Jurkat, Clone E6-1 (cell line): ENCODE measurements around the gene TRIP10.
"Not testable (repeated sequence)": the region's sequence is repeated elsewhere in the genome, so short reads cannot be mapped to it uniquely, and the experiment has no call there.

Experiments used
- DNase-seq: peaks from one replicate; pipeline ENCODE4 v3.0.0-alpha.2; 2011; ENCODE audit warnings: low read depth, low spot score
- H3K4me3 ChIP-seq: 2 replicates; pipeline ENCODE4 v1.5.1; 2011; ENCODE audit warnings: mild to moderate bottlenecking, low read length, control low read depth, moderate library complexity

Gene TRIP10

DNA sequence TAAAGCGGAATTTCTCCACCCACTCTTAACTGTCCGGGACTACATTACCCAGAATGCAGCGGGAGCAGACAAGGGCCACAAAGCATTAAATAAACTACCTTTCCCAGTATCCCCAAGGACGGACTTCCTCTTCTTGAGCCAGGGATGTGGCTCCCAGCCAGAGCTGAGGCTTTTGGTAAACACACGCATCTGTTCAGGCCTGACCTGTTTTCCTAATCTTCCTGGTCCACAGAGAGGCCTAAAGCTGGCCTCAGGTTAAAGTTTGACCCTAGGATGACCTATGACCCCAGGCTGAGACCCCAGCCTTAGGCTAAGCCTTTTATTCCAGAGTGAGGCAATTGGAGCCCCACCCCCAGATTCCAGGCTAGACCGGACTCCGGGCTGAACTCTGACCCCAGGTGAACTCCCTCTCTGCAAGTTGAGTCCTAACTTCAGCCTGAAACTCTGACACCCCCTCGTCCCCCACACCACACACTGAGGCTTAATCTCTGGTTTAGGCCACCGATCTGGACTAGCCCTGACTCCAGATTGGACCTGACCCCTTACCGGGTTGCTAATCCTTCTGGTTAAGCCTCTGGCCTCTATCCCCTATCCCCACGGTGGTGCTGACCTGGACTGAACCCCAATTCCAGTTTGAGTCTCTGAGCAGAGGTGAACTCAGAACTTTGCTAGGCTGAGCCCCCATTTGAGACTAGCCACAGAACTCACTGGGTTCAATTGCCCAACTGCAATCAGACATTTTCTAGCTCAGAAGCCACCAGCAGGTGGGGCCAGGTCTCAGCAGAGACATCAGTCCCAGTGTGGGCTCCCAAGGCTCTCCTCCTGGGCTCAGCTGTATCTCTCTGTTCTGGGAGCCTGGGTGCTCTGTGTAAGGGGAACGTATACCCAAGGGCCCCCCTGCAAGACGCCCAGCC lies 1.4 kb upstream of the TRIP10 start:
- H3K4me3 ChIP-seq: peak overlapping the region; percentile 50
- peak; percentile 86 for DNase-seq

DNA sequence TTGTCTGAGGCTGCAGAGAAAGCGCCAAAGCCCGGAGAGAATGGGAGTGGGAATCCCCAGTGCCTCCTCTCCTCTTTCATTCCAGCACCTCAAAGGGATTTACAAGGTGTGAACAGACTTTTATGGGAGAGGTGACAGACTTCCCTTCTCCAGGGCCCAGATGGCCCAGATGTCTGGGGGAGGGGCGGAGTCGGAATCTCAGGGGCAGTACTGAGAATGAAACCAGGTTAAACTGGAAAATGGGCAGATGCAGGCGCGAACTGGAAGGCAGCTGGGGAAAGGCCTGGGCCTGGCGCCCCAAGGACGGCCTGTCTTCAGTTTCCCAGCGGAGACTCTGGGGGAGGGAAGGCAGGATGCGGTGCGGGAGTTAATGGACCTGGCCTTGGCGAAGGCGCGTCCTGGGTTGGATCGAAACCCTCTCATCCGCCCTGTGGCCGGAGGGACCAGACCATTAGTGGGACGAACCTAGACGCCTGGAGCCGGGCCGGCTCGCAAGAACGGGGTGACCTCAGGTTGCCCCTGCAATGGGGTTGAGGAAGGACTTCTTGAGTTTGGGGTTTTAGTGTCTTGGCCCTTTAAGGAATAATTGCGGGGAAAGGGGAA lies 592 bp upstream of the TRIP10 start:
- H3K4me3 ChIP-seq: peak overlapping the region; percentile 46
- no peak for DNase-seq

DNA sequence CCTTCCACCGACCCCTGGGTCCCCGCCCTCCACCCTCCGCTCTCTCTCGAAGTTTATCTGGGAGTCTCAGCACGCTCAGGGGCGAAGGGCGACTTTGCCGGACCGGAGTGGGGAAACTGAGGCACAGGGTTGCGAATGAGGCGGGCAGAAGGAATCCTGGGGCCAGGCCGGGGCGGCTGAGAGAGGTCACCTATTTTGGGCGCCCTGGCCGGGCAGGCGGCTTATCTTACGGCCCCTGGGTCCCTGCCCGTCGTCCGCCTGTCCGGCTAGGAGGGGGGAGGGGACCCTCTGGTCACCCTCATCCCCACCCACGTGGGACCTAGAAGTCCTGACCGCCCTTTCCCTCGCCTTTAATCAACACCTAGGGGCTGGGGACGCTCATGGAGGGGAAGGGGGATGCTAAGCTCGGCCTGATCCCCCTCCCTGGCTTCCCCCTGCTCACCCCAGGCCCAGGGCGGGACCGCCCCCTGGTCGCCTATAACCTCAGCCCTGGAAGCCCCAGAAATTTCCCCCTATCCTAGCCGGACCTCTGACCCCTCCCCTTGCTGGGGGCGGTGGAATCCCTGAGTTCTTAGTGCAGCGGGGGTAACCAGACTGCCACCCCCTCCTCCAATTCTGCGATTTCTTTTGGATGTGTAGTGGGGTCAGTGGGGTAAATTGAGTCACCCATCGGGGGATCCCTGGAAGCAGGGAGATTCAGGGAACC lies 556 bp downstream of the TRIP10 start:
- H3K4me3 ChIP-seq: peak overlapping the region; percentile 59
- DNase-seq: no peak

DNA sequence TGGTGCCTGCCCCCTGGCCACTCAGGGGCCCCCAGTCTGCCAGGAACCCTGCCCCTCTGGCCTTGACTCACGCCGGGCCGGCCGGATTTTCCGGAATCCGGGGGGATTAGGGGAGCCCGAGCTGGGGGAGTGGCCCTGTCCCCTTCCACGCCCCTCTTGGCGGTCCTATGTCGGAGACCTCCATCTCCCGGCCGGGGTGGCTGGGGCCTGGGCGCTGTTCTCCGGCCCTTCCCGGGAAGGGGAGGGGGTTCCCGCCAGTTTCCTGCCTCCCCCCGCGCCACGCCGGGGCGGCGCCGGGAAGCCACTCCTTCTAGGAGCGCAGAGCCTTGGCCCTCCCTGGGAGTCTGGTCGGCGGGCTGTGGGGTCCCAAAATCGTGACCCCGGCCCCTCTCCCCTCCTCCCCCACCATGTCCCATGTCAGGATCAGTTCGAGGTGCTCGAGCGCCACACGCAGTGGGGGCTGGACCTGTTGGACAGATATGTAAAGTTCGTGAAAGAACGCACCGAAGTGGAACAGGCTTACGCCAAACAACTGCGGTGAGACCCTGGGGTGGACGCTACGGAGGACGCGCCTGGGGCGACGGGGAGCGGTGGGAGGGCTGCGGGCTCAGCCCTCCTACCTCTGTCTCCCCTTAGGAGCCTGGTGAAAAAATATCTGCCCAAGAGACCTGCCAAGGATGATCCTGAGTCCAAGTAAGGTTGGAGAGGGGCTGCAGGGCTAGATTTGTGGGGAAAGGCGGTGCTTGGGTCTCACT lies 1.3 kb downstream of the TRIP10 start:
- DNase-seq: no peak
- H3K4me3 ChIP-seq: no peak overlapping the region

DNA sequence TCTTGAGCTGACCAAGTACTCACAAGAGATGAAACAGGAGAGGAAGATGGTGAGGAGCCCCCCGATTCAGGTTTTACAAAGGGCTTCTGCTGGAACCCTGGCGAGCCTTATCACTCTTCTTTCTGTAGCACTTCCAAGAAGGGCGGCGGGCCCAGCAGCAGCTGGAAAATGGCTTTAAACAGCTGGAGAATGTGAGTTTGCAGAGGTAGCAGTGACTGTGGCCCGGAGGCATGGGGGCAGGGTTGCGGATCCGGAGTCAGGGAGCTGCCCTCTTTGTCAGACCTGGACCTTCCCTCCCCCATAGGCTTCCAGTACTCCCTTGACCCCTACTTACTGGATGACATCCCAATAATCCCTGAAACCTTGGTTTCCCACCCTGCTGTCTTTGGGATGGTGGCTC lies 3.6 kb downstream of the TRIP10 start:
- no peak for DNase-seq
- no peak overlapping the region for H3K4me3 ChIP-seq

DNA sequence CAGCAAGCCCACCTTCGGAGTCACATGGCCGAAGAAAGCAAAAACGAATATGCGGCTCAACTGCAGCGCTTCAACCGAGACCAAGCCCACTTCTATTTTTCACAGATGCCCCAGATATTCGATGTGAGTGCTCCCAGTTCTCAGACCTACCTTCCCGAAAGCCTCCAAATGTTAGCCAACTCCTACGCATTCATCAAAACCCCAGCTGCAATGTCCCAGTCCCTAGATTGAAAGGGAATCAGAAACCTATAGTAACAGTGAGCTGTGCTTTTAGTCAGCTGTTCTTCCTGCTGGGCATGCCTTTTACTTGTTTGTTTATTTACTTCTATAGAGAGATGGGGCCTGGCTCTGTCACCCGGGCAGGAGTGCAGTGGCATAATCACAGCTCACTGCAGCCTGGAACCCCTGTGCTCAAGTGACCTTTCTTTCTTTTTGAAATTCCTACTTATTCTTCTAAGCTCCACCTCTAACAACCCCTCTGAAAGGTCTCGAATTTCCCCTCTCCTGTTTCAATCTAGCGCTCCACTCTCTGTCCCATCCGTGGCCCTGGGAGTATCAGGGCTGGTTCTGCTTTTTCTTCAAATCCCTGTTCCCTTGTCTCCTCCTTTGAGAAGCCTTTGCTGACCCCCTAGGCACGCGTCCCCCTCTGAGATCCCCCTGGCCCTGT lies 4.4 kb downstream of the TRIP10 start:
- DNase-seq: no peak
- no peak overlapping the region for H3K4me3 ChIP-seq

DNA sequence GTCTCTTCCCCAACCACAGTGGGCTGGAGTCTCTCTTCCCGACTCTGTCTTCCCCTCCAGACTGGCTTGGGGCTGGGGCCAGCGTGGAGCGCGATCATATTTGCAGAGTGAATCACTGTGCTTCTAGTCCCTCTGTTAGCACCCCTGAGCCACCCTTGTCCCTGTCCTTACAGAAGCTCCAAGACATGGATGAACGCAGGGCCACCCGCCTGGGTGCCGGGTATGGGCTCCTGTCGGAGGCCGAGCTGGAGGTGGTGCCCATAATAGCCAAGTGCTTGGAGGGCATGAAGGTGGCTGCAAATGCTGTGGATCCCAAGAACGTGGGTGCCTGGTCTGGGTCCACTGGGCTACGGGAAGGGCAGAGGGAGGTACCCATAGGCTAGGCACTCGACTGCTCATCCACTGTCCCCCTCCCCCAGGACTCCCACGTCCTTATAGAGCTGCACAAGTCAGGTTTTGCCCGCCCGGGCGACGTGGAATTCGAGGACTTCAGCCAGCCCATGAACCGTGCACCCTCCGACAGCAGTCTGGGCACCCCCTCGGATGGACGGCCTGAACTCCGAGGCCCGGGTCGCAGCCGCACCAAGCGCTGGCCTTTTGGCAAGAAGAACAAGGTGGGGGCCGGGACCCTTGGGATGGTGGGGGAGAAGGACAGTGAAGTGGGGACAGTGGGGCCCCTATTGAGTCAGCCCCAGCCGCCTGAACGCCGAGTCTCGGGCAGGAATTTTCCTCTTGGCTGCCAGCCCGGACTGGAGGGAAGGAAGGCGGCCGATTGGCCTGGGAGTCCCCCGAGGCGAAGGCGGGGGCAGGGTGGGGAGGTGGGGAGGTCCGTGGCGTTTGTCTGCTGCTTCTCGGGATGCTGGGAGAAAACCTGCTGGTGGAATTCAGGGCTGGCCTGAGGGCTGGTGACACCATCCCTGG lies 5.2 kb downstream of the TRIP10 start:
- H3K4me3 ChIP-seq: no peak overlapping the region
- DNase-seq: no peak

DNA sequence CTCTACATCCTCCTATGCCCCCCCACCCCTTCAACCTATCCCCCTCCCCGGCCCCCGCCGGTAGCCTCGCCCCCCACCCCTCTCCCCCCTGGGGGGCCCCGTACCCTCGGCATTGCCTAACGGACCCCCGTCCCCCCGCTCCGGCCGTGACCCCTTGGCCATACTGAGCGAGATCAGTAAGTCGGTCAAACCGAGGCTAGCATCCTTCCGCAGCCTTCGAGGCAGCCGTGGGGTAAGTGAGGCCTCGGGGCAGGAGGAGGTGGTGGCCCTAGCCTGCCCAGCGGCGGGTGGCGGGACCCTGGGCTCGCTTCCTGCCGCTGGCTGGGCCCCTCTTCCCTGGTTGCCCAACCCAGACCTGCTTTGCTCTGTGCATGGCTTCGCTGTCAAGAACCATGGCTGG lies 6.5 kb downstream of the TRIP10 start:
- H3K4me3 ChIP-seq: no peak overlapping the region
- DNase-seq: no peak

DNA sequence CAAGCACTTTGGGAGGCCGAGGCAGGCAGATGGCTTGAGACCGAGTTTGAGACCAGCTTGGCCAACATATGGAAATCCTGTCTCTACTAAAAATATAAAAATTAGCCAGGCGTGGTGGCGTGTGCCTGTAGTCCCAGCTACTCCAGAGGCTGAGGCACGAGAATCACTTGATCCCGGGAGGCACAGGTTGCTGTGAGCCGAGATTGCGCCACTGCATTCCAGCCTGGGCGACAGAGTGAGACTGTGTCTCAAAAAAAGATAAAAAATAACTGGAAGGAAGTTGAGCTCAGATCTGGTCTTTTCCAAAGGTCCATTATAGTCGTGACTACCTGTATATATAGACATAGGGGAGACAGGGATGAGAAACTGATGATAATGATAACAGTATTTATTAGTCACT lies 9.1 kb downstream of the TRIP10 start:
- not testable (repeated sequence) for H3K4me3 ChIP-seq, DNase-seq

DNA sequence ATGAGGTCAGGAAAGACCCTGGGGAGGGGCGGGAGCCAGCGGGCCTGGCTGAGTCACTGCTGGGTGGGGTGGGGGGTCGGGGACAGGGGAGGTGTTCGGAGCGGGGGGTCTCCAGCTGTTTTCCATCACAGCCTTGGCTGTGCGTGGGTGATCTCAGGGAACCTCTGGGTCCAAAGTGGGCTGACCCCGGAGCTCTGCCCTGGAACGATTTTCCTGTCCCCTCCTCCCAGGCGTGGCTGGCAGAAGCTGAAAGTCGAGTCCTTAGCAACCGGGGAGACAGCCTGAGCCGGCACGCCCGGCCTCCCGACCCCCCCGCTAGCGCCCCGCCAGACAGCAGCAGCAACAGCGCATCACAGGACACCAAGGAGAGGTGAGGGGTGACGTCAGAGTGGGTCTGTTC lies 10.6 kb downstream of the TRIP10 start:
- no peak overlapping the region for H3K4me3 ChIP-seq
- DNase-seq: no peak

DNA sequence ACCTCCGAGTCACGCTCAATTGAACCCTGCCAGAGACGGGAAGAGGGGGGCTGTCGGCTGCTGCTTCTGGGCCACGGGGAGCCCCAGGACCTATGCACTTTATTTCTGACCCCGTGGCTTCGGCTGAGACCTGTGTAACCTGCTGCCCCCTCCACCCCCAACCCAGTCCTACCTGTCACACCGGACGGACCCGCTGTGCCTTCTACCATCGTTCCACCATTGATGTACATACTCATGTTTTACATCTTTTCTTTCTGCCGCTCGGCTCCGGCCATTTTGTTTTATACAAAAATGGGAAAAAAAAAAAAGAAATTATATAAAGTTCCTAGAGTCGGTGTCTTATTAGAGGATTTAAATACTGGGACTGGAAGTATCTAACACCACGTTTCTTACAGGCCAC lies 11.7 kb downstream of the TRIP10 start:
- no peak overlapping the region for H3K4me3 ChIP-seq
- no peak for DNase-seq

DNA sequence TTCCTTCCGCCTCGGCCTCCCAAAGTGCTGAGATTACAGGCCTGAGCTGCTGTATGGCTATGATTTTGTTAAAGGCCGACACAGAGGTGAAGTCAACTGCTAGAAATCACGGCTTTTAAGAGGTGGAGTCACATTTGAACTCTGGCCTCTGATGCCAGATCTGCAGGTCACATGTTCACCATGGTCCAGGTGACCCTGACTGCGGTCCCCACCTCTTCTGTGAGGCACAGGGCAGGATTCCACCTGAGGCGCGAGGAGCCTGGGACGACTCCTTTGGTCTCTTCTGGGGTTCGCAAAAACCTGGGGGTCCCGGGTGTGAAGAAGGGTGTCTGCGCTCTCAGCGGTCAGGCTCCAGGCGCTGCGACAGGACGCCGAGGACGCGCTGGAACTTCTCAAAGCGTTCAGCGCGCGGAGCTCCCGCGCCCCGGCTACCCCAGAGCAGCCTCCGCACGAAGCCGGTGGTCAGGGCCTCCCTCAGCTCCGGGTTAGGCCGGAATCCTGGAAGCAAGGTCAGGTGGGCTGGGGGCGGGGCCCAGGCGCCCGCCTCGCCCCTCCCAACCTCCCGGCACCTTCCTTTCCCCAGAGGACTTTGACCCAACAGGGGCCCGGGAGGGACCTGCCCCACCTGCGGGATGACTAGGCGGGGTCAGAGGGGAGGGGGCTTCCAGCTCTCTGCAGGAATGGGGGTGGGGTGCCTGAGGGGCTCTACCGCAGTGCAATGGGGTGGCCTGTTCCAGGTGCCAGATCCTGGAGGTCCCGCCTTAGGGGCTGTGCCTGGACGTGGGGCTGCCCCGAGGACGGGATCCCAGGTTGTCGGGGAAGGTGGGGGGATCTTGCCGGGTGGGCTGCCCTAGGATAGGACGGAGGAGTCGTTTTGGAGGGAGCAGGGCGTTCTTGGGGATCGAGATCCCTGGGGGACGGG lies 13.0 kb downstream of the TRIP10 start:
- no peak for DNase-seq
- peak overlapping the region; percentile 48 for H3K4me3 ChIP-seq

DNA sequence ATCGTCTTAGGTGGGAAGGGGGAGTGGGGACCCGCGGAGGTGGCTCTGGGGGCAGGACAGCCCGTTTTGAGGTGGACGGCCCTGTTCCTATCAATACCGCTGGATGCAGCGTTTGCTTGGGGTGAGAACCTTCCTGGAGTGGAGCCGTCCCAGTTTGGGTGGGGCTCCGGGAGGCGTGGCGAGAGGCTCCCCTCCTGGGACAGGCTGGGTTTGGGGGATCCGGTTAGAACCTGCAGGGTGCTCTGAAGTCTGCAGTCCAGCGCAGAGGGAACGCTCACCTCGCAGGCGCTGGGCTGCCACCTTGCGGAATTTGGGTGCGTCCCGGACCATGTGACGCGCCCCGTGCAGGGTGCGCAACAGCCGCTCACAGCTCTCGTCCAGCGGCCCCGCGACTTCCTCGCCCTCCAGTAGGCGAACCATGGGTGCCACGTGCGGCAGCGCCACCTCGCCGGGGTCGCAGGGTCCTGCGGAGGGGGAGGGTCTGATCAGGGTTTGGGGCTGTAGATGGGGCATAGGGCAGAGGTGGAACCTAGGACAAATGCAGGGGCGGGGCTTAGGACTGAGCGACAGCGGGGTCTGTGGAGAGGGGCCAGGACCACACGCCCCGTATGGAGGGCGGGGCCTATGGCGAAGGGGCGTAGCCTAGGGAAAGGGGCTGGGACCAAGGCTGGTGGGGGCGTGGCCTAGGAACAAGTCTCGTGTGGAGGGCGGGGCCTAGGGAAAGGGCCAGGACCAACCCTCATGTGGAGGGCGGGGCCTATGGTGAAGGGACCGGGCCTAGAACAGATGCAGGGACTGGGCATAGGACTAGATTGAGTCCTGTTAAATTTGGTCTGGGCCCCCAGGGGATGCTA lies 13.9 kb downstream of the TRIP10 start:
- H3K4me3 ChIP-seq: peak overlapping the region; percentile 48
- DNase-seq: peak; percentile 78

DNA sequence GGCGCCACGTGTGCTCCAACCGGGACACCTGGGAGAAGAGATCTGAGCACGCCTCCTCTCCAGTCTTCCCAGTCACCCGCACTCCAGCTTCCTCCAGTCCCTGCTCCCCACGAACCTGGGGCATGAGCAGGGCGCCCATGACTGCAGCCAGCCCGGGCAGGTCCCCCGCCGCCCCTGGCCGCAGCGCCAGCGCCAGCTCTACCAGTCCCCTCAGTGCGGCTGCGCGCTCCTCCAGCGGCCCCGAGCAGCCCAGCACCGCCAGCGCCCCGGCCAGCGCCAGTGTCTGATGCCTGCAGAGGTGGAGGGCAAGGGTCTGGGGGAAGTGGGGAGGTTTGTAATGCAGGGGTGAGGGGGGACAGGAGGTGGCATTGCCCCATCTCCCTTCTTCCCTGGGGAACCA lies 14.7 kb downstream of the TRIP10 start:
- no peak overlapping the region for H3K4me3 ChIP-seq
- DNase-seq: no peak

DNA sequence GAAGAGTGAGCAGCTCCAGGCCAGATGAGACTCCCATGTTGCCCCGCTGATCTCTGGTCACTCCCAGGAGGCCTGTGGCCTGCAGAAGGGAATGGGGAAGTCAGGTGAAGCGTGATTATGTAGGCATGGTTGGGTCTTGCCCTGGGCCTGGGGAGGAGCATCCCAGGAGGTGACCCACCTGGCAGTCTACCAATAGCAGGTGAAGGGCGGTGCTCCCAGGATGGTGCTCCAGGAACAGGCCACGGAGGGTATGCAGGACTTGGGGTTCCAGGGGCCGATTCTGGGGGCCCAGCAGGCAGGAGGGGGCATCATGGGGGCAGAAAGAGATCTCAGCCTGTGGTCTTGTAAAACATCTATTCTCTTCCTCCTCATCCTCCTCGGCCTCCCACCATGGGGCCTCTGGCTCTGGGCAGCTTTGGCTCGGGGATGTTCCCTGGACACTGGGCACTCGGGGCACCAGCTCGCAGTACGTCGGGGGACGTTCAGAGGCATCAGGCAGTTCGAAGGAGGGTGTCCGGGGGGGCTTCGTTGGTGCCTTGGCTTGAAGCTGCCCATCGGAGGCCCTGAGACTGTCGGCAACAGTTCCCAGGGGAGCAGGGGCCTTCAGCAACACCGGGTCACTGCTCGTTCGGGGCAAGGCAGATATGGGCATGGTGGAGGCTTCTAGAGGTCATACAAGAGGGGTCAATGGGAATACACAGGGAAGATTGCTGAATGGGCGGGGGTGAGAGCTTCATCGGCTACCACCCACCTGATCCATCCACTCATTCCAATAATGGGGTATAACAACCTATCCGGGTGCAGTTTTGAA lies 15.4 kb downstream of the TRIP10 start:
- H3K4me3 ChIP-seq: no peak overlapping the region
- no peak for DNase-seq
